Muscle of back (tissue), 11 donors: Measurements from ENCODE around the gene P2RY13. TPM values are rescaled to one million over a fixed set of nuclear protein-coding genes. Genes with fewer than 3 reads are reported as not detected.

Experiments
- DNase-seq, 3 donors: peaks; one replicate each; pipeline versions ENCODE4 v3.0.0 to v3.0.0-alpha.2; 2013
- polyA plus RNA-seq, 10 donors: library from polyadenylated mRNA; unstranded; fragments of 120-200 nt; gene quantifications; one replicate each; pipeline ENCODE4 v1.2.1, GENCODE V29; 2013; ENCODE audit not compliant: insufficient read length in 10 of 10

Gene P2RY13
- polyA plus RNA-seq, 10 donors: 0.53 to 1.9 (median 1.3) TPM

GRCh38 chr3:151296226-151296625 is 33.1 kb downstream of the P2RY13 start:
- no peak for DNase-seq

- DNase-seq: no peak
Observed at GRCh38 chr3:151293127-151293526, 36.2 kb downstream of the P2RY13 start.

- DNase-seq: peak in 2 of 3 donors; percentile 46 to 60
Observed at GRCh38 chr3:151290673-151291072, 38.7 kb downstream of the P2RY13 start.

- no peak for DNase-seq
Observed at GRCh38 chr3:151289445-151289844, 39.9 kb downstream of the P2RY13 start.

GRCh38 chr3:151285940-151286339 is 43.4 kb downstream of the P2RY13 start:
- no peak for DNase-seq

- no peak for DNase-seq
Observed at GRCh38 chr3:151283907-151284461, 45.4 kb downstream of the P2RY13 start.

- DNase-seq: no peak
Observed at GRCh38 chr3:151283387-151283786, 46.0 kb downstream of the P2RY13 start.

- peak; percentile 67 to 76 (median 67) for DNase-seq
Observed at GRCh38 chr3:151282921-151283320, 46.4 kb downstream of the P2RY13 start.

- peak; percentile 67 to 86 (median 83) for DNase-seq
Observed at GRCh38 chr3:151281671-151282324, 47.6 kb downstream of the P2RY13 start.

- no peak for DNase-seq
Observed at GRCh38 chr3:151278230-151278629, 51.1 kb downstream of the P2RY13 start, which contains the start of gene P2RY14. P2RY14 (minus strand) TSS chr3:151278542; CDS start chr3:151214316, 64,226 bp downstream.

GRCh38 chr3:151276687-151277042 is 52.7 kb downstream of the P2RY13 start:
- no peak for DNase-seq

Other genes starting within 250 kb of the P2RY13 start
- gene MED12L, start 243.9 kb downstream of the P2RY13 start, polyA plus RNA-seq: 10 to 100 TPM in 1 of 10 donors, 1 to 10 TPM in 9; 6.4 to 10.2 (median 7.7) TPM
- gene GPR171, start 126.3 kb downstream of the P2RY13 start, polyA plus RNA-seq: 1 to 10 TPM in 2 of 10 donors, under 1 TPM in 2, not detected in 6; 0.31 to 2.7 (median 0.84) TPM
- gene P2RY14, start 51.0 kb downstream of the P2RY13 start, polyA plus RNA-seq: 1 to 10 TPM; 1.0 to 1.9 (median 1.4) TPM
- gene GPR87, start 12.7 kb downstream of the P2RY13 start, polyA plus RNA-seq: 1 to 10 TPM in 2 of 10 donors, not detected in 8; 1.9 to 2.5 TPM
- gene P2RY12, start 55.2 kb upstream of the P2RY13 start, polyA plus RNA-seq: 1 to 10 TPM in 3 of 10 donors, under 1 TPM in 7; 0.58 to 1.7 (median 0.93) TPM
- gene IGSF10, start 131.5 kb upstream of the P2RY13 start, polyA plus RNA-seq: 10 to 100 TPM in 7 of 10 donors, 1 to 10 TPM in 3; 2.0 to 36.1 (median 15.6) TPM